ENCODE data around the gene HEXB. TPM values are rescaled to one million over a fixed set of nuclear protein-coding genes. Genes with fewer than 3 reads are reported as not detected.

HEXB gene
- total RNA-seq, 1 experiment from 2014 or later = 60.9 TPM

DNA sequence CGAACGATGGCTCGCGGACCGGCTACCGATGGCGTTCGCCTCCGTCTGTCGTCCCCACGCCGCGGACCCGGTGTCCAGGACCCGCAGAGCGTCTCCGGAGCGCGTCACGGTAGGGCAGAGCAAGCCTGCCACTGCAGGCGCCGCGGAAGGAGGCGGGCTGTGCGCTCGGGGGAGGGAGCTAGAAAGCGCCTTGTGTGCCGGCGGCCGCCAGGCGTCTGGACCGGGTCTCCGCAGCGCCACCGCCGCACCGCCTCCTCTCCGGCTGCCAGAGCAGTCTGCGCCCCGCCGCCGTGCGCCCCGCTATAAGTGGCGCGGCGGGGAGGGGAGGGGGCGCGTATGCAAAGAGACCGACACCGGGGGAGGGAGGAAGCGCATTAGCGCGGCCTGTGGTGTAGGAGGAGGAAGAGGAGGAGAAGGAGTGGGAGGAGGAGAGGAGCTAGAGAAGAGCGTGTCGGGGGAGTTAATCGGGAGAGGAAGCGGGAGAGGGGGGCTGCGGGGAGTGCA, 44.5 kb upstream of the HEXB start, which contains the start of gene ENC1 (continued):
- TF ChIP-seq, protein P1, sequence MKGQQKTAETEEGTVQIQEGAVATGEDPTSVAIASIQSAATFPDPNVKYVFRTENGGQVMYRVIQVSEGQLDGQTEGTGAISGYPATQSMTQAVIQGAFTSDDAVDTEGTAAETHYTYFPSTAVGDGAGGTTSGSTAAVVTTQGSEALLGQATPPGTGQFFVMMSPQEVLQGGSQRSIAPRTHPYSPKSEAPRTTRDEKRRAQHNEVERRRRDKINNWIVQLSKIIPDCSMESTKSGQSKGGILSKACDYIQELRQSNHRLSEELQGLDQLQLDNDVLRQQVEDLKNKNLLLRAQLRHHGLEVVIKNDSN (CRISPR knock-in tag; IDR thresholded peaks at IDR 0.05) = no peak; the same call in 1 of the 2 replicates
- TF ChIP-seq, protein P2, sequence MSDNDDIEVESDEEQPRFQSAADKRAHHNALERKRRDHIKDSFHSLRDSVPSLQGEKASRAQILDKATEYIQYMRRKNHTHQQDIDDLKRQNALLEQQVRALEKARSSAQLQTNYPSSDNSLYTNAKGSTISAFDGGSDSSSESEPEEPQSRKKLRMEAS (CRISPR knock-in tag; IDR thresholded peaks at IDR 0.05) = peak; percentile 81
- TF ChIP-seq, protein P3, sequence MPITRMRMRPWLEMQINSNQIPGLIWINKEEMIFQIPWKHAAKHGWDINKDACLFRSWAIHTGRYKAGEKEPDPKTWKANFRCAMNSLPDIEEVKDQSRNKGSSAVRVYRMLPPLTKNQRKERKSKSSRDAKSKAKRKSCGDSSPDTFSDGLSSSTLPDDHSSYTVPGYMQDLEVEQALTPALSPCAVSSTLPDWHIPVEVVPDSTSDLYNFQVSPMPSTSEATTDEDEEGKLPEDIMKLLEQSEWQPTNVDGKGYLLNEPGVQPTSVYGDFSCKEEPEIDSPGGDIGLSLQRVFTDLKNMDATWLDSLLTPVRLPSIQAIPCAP (CRISPR knock-in tag; IDR thresholded peaks at IDR 0.05) = no peak
- TF ChIP-seq CBFB (CRISPR knock-in tag; IDR thresholded peaks at IDR 0.05; ENCODE audit: low read depth) = peak; percentile 97
- TF ChIP-seq ZBTB21 (CRISPR knock-in tag; IDR thresholded peaks at IDR 0.05; ENCODE audit: borderline replicate concordance) = peak; percentile 88; the same call in 1 of the 2 replicates
- TF ChIP-seq, protein P4, sequence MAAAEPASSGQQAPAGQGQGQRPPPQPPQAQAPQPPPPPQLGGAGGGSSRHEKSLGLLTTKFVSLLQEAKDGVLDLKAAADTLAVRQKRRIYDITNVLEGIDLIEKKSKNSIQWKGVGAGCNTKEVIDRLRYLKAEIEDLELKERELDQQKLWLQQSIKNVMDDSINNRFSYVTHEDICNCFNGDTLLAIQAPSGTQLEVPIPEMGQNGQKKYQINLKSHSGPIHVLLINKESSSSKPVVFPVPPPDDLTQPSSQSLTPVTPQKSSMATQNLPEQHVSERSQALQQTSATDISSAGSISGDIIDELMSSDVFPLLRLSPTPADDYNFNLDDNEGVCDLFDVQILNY (CRISPR knock-in tag; IDR thresholded peaks at IDR 0.05) = peak; percentile 63; the same call in 1 of the 2 replicates
- peak; percentile 68 for TF ChIP-seq GABPB1 (CRISPR knock-in tag; IDR thresholded peaks at IDR 0.05)
- TF ChIP-seq, protein P5, sequence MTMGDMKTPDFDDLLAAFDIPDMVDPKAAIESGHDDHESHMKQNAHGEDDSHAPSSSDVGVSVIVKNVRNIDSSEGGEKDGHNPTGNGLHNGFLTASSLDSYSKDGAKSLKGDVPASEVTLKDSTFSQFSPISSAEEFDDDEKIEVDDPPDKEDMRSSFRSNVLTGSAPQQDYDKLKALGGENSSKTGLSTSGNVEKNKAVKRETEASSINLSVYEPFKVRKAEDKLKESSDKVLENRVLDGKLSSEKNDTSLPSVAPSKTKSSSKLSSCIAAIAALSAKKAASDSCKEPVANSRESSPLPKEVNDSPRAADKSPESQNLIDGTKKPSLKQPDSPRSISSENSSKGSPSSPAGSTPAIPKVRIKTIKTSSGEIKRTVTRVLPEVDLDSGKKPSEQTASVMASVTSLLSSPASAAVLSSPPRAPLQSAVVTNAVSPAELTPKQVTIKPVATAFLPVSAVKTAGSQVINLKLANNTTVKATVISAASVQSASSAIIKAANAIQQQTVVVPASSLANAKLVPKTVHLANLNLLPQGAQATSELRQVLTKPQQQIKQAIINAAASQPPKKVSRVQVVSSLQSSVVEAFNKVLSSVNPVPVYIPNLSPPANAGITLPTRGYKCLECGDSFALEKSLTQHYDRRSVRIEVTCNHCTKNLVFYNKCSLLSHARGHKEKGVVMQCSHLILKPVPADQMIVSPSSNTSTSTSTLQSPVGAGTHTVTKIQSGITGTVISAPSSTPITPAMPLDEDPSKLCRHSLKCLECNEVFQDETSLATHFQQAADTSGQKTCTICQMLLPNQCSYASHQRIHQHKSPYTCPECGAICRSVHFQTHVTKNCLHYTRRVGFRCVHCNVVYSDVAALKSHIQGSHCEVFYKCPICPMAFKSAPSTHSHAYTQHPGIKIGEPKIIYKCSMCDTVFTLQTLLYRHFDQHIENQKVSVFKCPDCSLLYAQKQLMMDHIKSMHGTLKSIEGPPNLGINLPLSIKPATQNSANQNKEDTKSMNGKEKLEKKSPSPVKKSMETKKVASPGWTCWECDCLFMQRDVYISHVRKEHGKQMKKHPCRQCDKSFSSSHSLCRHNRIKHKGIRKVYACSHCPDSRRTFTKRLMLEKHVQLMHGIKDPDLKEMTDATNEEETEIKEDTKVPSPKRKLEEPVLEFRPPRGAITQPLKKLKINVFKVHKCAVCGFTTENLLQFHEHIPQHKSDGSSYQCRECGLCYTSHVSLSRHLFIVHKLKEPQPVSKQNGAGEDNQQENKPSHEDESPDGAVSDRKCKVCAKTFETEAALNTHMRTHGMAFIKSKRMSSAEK (CRISPR knock-in tag; IDR thresholded peaks at IDR 0.05; ENCODE audit: borderline replicate concordance) = no peak
- TF ChIP-seq NFATC4 (CRISPR knock-in tag; IDR thresholded peaks at IDR 0.05) = no peak
- peak; percentile 71 for TF ChIP-seq FOXK1 (CRISPR knock-in tag; IDR thresholded peaks at IDR 0.05)
- TF ChIP-seq CREB1 (CRISPR knock-in tag; IDR thresholded peaks at IDR 0.05) = peak; percentile 57; the same call in 1 of the 2 replicates
- peak; percentile 20; the same call in 1 of the 2 replicates for TF ChIP-seq ZNF423 (CRISPR knock-in tag; IDR thresholded peaks at IDR 0.05)

DNA sequence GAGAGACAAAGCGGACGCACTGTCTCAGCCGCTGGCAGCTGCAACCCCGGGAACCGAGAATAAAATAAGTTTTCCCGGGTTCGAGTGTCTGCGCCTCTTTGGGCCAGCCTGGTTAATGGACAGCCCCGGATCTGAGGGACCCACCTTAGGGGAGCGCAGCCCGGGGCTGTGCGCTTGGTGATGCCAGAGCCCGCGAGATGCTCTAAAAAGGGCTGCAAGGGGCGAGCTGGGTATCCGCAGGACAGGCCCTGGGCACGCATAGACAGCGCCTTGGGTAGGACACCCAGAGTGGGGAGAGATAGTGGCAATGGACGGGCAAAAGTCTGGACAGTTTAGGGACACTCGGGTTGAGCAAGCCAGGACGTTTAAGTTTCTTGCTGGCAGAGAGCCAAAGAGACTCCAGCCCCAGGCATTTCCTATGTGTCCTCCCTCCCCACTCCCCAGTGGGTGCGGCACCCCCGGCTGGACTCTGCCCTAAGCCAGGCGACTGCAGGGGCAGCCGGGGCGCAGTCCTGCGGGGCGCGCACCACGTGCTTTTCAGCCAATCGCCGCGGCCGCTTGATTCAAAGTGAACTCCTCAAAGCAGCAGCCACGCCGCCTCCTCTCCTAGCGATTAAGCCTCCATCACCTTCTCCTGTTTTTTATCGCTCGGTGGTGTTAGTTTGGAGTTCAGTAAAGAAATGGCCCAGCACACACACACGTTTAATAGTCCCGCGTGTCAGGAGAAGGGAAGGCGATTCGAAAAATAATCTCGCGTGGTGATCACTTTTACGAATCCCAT, 43.9 kb upstream of the HEXB start:
- Mint-ChIP-seq H3K27ac (peak overlapping the region; percentile 64; the same call in 1 of the 2 replicates), H3K9me3 (no peaks in the 10 kb centered on the region), H3K4me1 (peaks cover 38% of the 10 kb centered on the region), H3K27me3 (ENCODE audit: low read depth) (peaks cover 34% of the 10 kb centered on the region), H3K36me3 (peaks cover under 1% of the 10 kb centered on the region; the same call in 1 of the 2 replicates), H3K4me3 (peak overlapping the region; percentile 87)
- ChIA-PET POLR2A (interaction anchor here (0.5 to 1.7 kb wide), 9 partner anchors 10 to 1686 kb away, joined by 3 to 8 read pairs (median 4); no protein-coding TSS in a partner anchor), CTCF (interaction anchor here (0.6 to 3.8 kb wide), 25 partner anchors 8 to 657 kb away, joined by 3 to 22 read pairs (median 4); no protein-coding TSS in a partner anchor)
- ATAC-seq (peak; percentile 25), DNase-seq (ENCODE audit: low spot score) (peak; percentile 71)
- TF ChIP-seq, protein P6, sequence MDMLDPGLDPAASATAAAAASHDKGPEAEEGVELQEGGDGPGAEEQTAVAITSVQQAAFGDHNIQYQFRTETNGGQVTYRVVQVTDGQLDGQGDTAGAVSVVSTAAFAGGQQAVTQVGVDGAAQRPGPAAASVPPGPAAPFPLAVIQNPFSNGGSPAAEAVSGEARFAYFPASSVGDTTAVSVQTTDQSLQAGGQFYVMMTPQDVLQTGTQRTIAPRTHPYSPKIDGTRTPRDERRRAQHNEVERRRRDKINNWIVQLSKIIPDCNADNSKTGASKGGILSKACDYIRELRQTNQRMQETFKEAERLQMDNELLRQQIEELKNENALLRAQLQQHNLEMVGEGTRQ (CRISPR knock-in tag; IDR thresholded peaks at IDR 0.05) = peak; percentile 88
- TF ChIP-seq MYBL2 (CRISPR knock-in tag; IDR thresholded peaks at IDR 0.05) (peak; percentile 92), GTF2I (CRISPR knock-in tag; conservative IDR thresholded peaks at IDR 0.05) (no peak), ELF4 (CRISPR knock-in tag; IDR thresholded peaks at IDR 0.05; ENCODE audit: low read depth) (no peak), GABPB1 (CRISPR knock-in tag; IDR thresholded peaks at IDR 0.05) (peak; percentile 73), CREM (CRISPR knock-in tag; IDR thresholded peaks at IDR 0.05) (no peak), NFYB (CRISPR knock-in tag; conservative IDR thresholded peaks at IDR 0.05; ENCODE audit: low read depth) (0 out of 2 replicates have a peak, but pooled peaks have one; percentile 16)
- TF ChIP-seq, protein P2 (CRISPR knock-in tag; IDR thresholded peaks at IDR 0.05) = peak; percentile 60; the same call in 1 of the 2 replicates
- TF ChIP-seq, protein P7, sequence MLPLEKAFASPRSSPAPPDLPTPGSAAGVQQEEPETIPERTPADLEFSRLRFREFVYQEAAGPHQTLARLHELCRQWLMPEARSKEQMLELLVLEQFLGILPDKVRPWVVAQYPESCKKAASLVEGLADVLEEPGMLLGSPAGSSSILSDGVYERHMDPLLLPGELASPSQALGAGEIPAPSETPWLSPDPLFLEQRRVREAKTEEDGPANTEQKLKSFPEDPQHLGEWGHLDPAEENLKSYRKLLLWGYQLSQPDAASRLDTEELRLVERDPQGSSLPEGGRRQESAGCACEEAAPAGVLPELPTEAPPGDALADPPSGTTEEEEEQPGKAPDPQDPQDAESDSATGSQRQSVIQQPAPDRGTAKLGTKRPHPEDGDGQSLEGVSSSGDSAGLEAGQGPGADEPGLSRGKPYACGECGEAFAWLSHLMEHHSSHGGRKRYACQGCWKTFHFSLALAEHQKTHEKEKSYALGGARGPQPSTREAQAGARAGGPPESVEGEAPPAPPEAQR (CRISPR knock-in tag; IDR thresholded peaks at IDR 0.05) = no peak
- TF ChIP-seq, protein P8, sequence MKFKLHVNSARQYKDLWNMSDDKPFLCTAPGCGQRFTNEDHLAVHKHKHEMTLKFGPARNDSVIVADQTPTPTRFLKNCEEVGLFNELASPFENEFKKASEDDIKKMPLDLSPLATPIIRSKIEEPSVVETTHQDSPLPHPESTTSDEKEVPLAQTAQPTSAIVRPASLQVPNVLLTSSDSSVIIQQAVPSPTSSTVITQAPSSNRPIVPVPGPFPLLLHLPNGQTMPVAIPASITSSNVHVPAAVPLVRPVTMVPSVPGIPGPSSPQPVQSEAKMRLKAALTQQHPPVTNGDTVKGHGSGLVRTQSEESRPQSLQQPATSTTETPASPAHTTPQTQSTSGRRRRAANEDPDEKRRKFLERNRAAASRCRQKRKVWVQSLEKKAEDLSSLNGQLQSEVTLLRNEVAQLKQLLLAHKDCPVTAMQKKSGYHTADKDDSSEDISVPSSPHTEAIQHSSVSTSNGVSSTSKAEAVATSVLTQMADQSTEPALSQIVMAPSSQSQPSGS (CRISPR knock-in tag; IDR thresholded peaks at IDR 0.05; ENCODE audit: borderline replicate concordance, low read depth) = no peak
- TF ChIP-seq, protein P1 (CRISPR knock-in tag; IDR thresholded peaks at IDR 0.05) = peak; percentile 85
